Loucy (cell line): Measurements from ENCODE around the gene TRIM2.

Experiments used
- H2AFZ ChIP-seq: fragments of 200-600 bp; sonication (generic); 2 replicates; pipeline ENCODE4 v1.6.0; 2016; ENCODE audit warnings: antibody characterized with exemption, mild to moderate bottlenecking, low read length, moderate library complexity
- H3F3A ChIP-seq: fragments of 200-600 bp; 2 replicates; pipeline ENCODE4 v1.6.0; 2016; ENCODE audit warnings: antibody characterized with exemption, low read depth, mild to moderate bottlenecking
- H3K27me3 ChIP-seq: fragments of 200-600 bp; sonication (generic); 2 replicates; pipeline ENCODE4 v1.6.1; 2014; ENCODE audit warnings: low read length, mild to moderate bottlenecking; ENCODE audit not compliant: insufficient read depth, poor library complexity, severe bottlenecking
- H3K36me3 ChIP-seq: fragments of 200-600 bp; sonication (generic); 2 replicates; pipeline ENCODE4 v1.6.1; 2016; ENCODE audit warnings: low read length; ENCODE audit not compliant: insufficient read depth
- H3K4me1 ChIP-seq: fragments of 200-600 bp; sonication (generic); 2 replicates; pipeline ENCODE4 v1.5.1; 2014; ENCODE audit warnings: low read length, mild to moderate bottlenecking; ENCODE audit not compliant: insufficient read depth, poor library complexity, severe bottlenecking
- H3K4me2 ChIP-seq: fragments of 200-600 bp; sonication (generic); 2 replicates; pipeline ENCODE4 v1.6.0; 2014; ENCODE audit warnings: antibody characterized with exemption, low read length, low read depth, mild to moderate bottlenecking; ENCODE audit not compliant: poor library complexity, severe bottlenecking
- H3K4me3 ChIP-seq: fragments of 200-600 bp; sonication (generic); 2 replicates; pipeline ENCODE4 v1.5.1; 2014; ENCODE audit warnings: low read length, mild to moderate bottlenecking, mixed read lengths; ENCODE audit not compliant: poor library complexity, severe bottlenecking
- H3K79me2 ChIP-seq: fragments of 200-600 bp; sonication (generic); 2 replicates; pipeline ENCODE4 v1.6.1; 2014; ENCODE audit warnings: low read length; ENCODE audit not compliant: insufficient read depth
- H3K9ac ChIP-seq: fragments of 200-600 bp; sonication (generic); 2 replicates; pipeline ENCODE4 v1.6.0; 2014; ENCODE audit warnings: mild to moderate bottlenecking, low read depth, low read length, moderate library complexity; ENCODE audit not compliant: poor library complexity, severe bottlenecking
- H3K9me2 ChIP-seq: fragments of 200-600 bp; sonication (generic); replicated peaks from 2 replicates; pipeline ENCODE4 v1.6.1; 2016; ENCODE audit warnings: low read depth, low read length, mixed read lengths
- H3K9me3 ChIP-seq: fragments of 200-600 bp; sonication (generic); 2 replicates; pipeline ENCODE4 v1.6.1; 2014; ENCODE audit warnings: mild to moderate bottlenecking, antibody characterized with exemption, low read length, low read depth; ENCODE audit not compliant: insufficient read depth
- H4K20me1 ChIP-seq: fragments of 200-600 bp; sonication (generic); 2 replicates; pipeline ENCODE4 v1.6.0; 2014; ENCODE audit warnings: antibody characterized with exemption, low read length, mild to moderate bottlenecking; ENCODE audit not compliant: insufficient read depth, poor library complexity, severe bottlenecking
- EZH2phosphoT487 ChIP-seq: fragments of 200-600 bp; IDR thresholded peaks from 2 replicates; pipeline ENCODE4 v1.6.1; 2018; ENCODE audit warnings: antibody characterized with exemption, mild to moderate bottlenecking, moderate library complexity, borderline replicate concordance
- TF ChIP-seq, protein P1 (sequence below): fragments of 200-600 bp; sonication (generic); conservative IDR thresholded peaks from 2 replicates; pipeline ENCODE4 v1.5.1; 2014; ENCODE audit warnings: mild to moderate bottlenecking, antibody characterized with exemption, low read length

Gene TRIM2

GRCh38 chr4:153176938-153177337 is 27.3 kb upstream of the TRIM2 start:
- H3K9ac ChIP-seq, result no peak overlapping the region
- no peak for TF ChIP-seq EZH2phosphoT487
- TF ChIP-seq, protein P1, sequence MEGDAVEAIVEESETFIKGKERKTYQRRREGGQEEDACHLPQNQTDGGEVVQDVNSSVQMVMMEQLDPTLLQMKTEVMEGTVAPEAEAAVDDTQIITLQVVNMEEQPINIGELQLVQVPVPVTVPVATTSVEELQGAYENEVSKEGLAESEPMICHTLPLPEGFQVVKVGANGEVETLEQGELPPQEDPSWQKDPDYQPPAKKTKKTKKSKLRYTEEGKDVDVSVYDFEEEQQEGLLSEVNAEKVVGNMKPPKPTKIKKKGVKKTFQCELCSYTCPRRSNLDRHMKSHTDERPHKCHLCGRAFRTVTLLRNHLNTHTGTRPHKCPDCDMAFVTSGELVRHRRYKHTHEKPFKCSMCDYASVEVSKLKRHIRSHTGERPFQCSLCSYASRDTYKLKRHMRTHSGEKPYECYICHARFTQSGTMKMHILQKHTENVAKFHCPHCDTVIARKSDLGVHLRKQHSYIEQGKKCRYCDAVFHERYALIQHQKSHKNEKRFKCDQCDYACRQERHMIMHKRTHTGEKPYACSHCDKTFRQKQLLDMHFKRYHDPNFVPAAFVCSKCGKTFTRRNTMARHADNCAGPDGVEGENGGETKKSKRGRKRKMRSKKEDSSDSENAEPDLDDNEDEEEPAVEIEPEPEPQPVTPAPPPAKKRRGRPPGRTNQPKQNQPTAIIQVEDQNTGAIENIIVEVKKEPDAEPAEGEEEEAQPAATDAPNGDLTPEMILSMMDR, result no peak

GRCh38 chr4:153177841-153178240 is 26.4 kb upstream of the TRIM2 start:
- peaks cover 15% of the 10 kb centered on the region for H3K4me1 ChIP-seq
- no peaks in the 10 kb centered on the region for H3K79me2 ChIP-seq
- TF ChIP-seq, protein P1, result no peak
- no peak for TF ChIP-seq EZH2phosphoT487
- H2AFZ ChIP-seq, result no peak overlapping the region
- H3K4me3 ChIP-seq, result no peak overlapping the region
- no peak overlapping the region for H3K4me2 ChIP-seq
- H3K27me3 ChIP-seq, result no peaks in the 10 kb centered on the region
- H3K36me3 ChIP-seq, result no peaks in the 10 kb centered on the region
- no peaks in the 10 kb centered on the region for H3K9me2 ChIP-seq
- H3K9me3 ChIP-seq, result no peaks in the 10 kb centered on the region
- no peaks in the 10 kb centered on the region for H3F3A ChIP-seq
- no peak overlapping the region for H3K9ac ChIP-seq
- no peaks in the 10 kb centered on the region for H4K20me1 ChIP-seq

More at GRCh38 chr4:153176938-153177337, 27.3 kb upstream of the TRIM2 start:
- Histone ChIP-seq H3K79me2 (no peaks in the 10 kb centered on the region), H3K27me3 (no peaks in the 10 kb centered on the region), H4K20me1 (no peaks in the 10 kb centered on the region), H3K4me1 (peaks cover 13% of the 10 kb centered on the region), H3F3A (no peaks in the 10 kb centered on the region), H3K36me3 (no peaks in the 10 kb centered on the region), H3K9me3 (no peaks in the 10 kb centered on the region), H3K4me2 (no peak overlapping the region), H3K9me2 (no peaks in the 10 kb centered on the region), H2AFZ (peak overlapping the region; percentile 60; the same call in 1 of the 2 replicates), H3K4me3 (no peak overlapping the region)

- Histone ChIP-seq H3K4me3 (no peak overlapping the region), H3F3A (no peaks in the 10 kb centered on the region), H3K4me1 (peaks cover 28% of the 10 kb centered on the region), H3K9ac (no peak overlapping the region), H3K9me3 (no peaks in the 10 kb centered on the region), H4K20me1 (no peaks in the 10 kb centered on the region), H3K4me2 (no peak overlapping the region), H3K79me2 (no peaks in the 10 kb centered on the region), H3K27me3 (no peaks in the 10 kb centered on the region), H2AFZ (no peak overlapping the region), H3K9me2 (no peaks in the 10 kb centered on the region), H3K36me3 (no peaks in the 10 kb centered on the region)
- TF ChIP-seq, protein P1, result no peak
- no peak for TF ChIP-seq EZH2phosphoT487
Measured at GRCh38 chr4:153179100-153179499, 25.1 kb upstream of the TRIM2 start.
